Measurements from ENCODE around the gene NTRK2.

Gene NTRK2

DNA sequence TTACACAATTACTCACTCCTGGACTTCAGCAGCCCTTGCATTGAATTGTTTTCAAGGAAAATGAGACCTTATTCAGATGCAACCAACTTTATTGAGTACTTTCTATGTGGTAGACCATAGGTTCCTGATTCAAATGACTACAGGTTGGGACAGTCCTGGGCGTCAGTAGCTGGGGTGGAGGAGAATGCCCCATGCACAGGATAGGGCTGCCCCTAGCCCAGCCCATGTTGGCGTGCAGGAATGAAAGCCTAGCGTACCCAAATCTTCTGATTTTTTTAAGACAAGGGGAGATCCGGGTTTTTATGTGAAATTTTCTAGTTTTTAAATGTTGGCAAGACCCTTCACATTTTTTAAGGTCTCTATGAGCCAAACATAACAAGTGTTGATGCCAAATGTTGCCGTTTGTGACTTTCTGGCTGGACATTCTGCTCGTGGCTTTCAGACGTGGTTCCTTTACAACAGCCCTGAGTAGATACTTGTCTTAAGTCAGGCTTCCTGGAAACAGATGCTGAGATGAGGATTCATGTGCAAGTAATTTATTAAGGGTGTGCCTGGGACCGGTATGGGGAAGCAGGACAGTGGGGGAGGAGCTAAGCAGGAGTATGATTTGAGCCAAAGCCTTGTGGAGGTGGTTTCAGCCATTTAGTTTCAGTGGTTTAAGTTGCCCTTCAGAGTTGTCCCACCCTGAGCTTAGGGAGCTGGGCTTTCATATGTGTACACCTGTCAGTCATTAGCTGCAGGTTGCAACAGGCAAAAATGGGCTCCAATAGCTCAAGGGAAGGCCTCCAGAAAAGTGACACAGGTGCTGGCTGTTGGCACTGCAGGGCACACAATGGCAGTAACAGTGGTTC, 154.1 kb downstream of the NTRK2 start:
- DNase-seq: no peak

DNA sequence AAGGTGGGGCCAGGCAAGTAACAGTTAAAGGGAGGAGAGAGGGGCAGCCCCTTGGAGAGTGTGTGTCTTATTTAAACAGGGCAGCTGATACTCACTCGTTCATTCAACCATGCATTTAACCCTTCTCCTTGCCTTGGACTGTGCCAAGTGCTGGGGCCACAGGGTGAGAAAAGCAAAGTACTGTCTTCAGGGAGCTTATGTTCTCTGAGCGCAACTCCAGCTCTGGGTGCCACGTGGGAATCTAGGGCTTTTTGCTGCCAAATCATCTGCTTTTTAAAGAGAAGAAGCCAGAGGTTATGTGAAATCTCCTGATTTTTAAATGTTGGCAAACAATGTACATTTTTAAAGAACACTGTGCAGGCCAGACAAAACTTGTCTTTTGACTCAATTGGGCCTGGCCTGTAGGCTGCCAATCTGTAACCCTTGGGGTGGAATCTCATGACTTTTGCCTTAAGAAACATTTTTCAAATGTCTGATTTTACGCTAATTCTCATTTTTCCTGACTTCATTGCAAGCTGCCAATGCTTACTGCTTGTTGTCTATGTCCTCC, 157.8 kb downstream of the NTRK2 start:
- DNase-seq: no peak

DNA sequence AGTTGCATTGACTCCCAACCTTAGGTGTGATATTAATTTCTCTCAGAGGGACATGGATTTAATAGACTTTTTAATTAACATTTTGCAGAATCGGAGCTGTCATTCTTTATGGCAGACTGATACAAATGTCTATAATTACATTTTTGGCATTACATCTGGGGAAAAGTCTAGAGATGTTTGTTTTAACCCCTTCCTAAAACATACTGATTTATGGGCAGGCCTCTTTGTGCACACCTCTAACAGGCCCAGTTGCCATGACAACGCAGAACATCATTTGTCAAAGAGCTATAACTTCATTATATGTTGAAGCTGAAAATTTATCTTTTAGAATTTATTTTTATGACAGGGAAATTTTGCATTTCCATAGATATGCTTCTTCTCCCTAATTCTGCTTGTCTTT, 158.5 kb downstream of the NTRK2 start:
- no peak for DNase-seq

DNA sequence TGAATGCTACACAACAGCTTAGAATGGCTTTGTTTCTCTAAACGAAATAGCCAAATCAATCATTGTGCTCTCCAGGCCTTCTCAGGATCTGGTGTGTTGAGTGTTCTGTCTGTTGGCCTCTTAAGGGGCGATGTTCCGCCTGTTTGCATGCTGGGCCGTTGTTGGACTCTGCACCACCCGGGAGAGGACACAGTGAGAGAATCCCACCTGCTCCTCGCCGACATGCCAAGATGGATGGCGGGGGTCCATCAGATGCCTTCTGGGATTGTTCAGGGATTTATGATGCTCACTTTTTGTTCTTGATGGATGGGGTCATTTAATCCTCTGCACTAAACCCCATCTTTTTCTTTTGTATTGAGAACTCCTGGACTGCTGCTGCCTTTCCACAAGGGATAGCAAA, 159.9 kb downstream of the NTRK2 start:
- DNase-seq: no peak

DNA sequence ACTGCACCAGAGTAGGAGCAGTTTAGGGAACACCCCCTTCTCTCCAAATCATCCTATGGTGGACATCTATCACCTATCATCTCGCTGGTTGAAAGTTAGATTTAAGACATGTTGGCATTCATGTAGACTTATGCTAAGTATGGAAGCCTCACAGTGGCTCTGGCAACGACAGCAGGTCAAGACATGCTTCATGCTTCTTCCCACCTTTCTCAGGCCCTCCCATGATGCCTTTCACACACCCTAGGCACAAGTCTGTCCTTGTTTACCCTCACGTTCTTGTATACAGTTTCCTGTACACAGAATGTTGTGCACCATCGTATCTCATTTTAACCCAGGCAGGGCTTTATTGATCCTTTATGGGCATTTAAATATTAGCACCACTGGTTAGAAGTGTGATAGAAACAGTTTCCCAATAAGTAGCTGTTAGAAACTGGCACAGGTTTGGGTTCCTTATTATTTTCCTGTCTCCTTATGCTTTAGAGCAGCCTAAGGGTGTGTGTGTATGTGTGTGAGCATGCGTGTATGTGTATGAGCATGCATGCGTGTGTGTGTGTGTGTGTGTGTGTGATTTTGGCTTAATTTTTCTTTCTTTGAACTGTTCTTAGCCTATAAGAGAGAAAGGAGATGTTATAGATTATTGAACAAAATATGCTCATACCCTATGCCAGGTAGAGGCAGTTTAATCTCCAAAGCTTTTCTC, 160.6 kb downstream of the NTRK2 start:
- DNase-seq: no peak

DNA sequence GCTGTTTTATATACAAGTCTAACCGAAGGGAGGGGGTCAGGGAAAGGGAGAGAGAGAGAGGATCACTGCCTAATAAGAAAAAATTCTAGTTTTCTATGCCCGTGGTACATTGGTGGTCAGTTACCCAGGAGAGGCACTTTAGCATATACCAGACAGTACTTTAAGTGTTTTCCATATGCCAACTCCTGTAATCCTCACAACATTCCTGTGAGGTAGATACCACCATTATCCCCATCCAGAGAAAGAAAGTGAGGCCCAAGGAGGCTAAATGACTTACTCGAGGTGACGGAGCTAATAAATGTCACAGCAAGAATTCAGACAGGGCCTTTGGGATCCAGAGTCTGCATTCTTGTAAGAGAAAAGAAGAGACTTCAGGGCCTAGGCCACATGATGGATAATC, 161.8 kb downstream of the NTRK2 start:
- no peak for DNase-seq

DNA sequence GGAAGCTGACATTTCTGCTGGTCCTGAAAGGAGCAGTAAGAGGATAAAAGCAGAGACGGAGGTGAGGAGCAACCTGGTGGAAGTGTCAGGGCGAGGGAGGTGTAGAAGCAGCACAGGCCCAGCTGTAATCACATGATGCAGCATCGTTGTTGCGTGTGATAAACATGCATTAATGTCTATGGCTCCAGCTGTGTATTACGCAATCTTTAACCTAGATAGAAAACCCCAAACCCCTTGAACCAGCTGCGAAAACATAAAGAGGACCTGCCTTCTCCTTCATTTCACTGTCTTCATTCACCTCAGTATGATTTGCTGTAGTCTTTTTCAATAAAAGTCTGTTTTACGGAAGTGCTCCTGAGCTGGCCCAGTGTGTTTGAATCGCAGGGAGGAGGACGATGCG, 162.9 kb downstream of the NTRK2 start:
- no peak for DNase-seq

DNA sequence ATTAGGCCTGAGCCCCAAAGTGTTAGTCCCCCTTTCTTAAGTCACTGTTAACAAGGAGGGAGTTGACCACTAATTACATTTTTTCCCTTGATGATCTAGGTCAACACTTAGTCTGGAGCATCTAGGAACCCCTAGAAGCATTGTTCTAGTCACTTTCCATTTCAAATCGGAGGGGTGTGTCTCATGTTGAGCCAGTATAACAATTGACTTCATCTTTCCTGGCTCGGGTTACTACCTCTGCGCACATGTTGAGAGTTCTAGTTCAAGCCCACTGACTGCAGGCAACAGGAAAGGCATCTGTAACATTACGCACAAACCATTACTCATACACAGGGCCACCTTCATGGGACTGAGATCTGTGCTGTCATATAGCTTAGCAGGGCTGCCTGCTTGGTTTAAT, 164.9 kb downstream of the NTRK2 start:
- no peak for DNase-seq

DNA sequence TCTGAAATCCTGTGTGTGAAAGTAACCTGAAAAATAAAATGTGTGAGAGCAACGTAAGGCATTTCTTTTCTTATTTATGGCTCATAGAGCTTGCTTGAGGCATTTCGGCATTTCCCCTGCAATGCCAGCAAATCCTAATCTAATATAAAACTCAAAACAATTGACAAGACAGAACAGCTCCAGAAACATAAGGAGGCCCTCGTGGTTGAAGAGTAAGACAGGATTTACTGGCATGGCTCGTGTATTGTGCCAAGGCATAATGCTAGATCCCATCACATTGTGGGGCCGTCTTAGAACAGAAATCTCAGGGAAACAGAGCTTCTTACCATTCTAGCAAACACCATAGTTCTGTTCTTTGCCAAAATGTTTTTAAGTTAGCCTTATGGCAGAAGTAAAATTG, 166.2 kb downstream of the NTRK2 start:
- DNase-seq: no peak

DNA sequence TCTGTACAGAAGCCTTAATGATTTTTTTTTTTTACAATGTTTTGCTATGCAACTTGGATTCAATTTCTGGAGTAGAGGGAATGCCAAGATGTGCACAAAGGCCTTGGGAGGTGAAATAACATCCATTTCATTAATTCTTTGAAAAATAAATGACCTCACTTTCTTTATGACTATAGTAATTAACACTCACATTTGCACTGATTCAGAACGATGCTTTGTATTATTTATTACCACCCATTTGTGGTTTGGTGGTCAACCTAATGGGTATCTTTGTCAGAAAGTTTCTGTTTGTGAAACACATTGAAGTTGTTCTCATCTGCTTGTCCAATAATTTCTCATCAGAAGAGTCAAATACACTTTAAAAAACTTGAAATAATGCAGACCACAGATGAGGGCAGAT, 169.3 kb downstream of the NTRK2 start:
- DNase-seq: no peak

DNA sequence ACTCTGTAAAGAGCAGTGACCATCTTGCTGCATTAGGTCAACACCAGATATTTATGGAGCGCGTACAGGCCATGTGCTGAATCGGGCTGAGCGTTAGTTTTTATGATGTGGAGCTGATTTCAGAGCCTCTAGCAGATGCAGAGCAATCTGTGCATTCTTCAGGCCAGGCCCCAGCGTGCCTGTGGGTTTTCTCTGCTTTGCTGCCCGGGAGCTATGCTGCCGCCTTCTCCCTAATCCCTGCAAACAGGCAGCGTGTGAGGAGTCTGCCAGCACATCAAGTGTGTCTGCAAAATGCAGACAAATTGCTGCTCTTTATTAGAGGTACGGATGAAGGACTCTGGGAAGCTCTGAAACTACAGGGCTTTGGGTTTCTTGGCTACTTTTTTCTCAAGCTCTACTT, 170.0 kb downstream of the NTRK2 start:
- DNase-seq: no peak

DNA sequence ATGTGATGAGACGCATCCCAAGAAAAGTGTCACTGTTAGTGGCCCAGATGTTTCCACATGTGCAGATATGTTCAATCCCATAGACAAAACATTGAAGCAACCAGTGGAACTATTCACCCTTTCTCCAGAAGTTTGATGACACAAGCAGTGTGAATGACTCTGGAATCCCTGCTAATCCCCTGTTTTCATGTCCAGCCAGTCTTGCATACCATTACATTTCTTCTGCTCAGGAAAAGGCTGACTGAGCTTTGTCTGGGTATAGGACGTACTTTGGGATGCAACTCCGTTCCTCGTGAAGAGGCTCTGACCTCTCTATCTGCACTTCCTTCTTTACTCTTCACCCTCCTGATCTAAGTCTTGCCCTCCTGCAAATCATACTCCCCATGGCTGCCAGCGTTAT, 172.4 kb downstream of the NTRK2 start:
- no peak for DNase-seq

DNA sequence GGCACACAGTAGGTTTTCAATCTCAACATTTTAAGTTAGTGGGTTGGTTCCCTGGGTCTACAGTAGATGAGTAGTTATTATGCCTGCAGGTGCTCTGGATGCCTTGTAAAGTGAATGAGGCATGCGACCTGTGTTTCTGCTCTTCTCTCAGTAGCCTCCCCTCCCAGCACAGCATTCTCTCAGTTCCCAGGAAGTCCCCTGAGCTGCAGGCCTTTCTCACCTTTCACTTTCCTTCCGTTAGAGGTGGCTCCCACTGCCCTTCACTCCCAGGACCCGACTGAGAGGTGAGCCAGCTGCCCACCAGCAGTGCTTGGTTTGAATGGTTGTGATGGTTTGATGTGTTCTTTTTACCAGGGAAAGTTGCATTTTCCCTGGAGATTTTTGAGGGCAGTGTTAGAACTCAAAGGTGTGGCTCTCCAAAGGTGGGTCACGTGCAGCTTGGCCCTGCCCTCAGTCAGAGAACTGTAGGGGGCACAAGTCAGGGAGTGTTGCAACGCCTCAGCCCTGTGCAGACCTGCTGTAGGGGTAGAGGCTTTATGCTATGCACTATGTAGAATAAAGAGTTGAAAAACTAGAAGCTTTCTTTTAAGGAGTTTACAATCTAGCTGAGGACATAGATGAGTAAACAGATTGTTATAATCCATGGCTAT, 173.8 kb downstream of the NTRK2 start:
- no peak for DNase-seq

DNA sequence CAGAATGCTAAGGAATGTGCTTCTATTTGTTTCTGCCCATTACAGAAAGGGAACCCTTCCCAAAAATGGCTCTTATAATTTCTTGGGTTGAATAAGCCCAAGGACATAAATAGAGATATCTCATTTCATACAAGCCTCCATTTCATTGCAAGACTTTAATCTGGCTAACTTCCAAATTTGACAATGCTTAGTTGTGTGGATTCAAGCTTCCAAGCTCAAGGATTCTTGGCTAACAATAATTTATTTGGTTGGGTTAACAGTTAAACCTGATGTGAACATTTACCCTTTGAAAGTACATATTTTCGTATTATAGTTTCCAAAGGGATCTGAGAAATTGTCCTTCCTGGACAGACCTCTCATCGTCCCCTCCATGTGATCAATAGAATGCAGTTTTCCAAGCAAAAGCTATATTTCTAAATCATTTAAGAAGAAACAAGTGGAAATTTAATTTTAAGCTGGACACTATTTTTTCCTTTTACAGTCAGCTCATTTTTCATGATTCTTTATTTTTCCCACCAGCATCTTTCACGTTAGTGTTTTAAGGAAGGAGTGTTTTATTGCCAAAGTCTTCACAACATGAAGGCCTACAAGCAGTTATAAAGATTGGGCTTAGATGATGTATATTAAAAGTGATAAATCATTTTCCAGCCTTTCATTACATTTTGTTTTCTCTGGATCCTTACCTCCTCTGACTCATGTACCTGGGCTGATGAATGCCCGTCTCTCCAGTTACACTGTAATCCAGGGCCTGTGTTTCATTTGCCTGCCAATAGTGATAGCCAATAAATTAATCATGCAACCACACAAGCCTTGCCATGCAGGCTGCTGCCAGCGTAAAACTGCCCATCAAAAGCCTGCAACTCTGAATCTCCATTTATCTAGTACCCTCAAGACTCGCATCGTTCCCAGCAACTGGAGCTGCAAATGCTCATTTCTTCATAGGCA, 176.7 kb downstream of the NTRK2 start:
- no peak for DNase-seq

DNA sequence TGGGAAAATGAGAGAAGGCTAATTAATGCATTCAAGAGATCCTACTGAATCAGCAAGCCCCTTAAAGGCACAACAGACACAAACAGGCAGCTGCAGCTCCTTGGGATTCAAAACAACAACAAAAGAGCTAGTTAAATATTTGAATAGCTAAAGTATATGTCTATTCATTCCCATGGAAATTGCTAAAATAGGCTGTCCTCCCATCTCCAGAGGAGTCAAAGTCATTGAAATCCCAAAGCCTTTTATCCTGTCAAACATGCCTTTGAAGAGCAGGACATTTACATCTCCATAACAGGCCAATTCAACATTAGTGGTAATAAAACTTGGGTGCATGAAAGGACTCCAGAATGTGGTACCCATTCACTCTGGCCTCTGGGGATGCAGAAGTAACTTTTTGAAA, 177.4 kb downstream of the NTRK2 start:
- no peak for DNase-seq

DNA sequence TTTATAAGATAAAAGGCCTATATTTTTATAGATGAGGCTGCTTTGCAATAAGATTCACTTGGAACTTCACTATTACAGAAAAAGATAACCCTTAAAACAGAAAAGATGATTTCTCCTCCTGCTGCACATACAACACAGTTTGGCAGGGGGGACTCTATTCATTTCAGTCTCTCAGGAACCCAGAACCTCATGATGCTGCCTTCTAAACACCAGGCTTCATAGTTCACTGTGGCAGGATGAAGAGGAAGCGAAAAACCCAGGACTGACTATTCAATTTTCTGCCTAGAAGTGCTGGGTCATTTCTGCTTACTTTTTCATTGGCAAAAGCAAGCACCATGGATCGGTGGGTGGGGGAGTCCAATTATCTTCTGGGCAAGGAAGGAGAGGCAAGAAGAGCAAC, 179.5 kb downstream of the NTRK2 start:
- DNase-seq: no peak

DNA sequence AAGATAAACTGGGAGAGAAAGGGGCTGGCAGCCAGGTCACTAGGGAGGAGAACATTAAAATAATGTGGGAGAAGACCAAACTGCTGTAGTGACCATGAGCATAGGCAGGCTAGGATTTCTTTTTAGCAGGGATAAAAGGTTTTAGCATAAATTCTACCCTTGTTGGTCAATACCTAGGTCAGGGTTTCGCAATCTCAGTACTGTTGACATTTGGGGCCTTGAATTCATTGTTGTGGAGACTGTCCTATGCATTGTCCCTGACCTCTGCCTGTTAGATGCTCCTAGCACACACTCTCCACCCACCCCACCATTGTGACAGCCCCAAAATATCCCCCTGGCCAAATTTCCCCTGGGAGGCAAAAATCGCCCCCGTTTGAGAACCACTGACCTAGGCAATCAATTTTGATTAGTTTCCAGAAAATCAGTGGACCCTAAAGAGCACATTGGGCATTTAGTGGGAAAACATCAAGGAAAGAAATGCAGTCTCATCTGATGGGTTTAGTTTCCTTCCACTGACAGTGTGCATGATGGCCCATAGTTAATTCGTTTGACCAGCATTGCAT, 181.4 kb downstream of the NTRK2 start:
- no peak for DNase-seq

DNA sequence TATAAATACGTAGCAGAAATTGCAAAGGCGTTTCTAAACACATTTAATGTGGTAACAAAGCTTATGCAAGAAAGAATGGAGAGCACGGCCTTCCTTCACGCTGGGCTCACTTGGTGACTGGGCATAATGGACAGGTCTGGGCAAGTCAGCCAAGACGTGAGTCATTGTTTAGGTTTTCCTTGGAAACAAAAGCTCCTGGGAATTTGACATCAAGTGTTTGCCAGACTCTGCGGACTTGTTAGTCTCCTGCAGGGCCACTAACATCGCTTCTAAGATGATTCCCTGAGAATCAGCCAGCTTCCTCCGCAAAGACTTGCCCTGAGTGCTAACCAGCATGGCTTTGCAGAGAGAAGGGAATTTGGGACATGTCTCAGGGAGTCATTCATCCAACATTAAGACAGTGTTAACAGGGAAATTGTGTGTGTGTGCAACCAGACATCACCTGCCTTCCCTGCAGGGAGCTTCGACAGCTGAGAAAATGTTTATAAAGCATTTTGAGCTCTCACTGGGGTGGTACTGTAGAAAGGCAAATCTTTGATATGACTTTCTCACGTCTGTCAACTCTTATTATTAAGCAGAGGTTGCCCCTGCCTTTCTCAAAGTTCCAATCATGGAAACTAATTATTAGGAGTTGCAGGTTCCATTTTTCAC, 182.5 kb downstream of the NTRK2 start:
- DNase-seq: no peak

DNA sequence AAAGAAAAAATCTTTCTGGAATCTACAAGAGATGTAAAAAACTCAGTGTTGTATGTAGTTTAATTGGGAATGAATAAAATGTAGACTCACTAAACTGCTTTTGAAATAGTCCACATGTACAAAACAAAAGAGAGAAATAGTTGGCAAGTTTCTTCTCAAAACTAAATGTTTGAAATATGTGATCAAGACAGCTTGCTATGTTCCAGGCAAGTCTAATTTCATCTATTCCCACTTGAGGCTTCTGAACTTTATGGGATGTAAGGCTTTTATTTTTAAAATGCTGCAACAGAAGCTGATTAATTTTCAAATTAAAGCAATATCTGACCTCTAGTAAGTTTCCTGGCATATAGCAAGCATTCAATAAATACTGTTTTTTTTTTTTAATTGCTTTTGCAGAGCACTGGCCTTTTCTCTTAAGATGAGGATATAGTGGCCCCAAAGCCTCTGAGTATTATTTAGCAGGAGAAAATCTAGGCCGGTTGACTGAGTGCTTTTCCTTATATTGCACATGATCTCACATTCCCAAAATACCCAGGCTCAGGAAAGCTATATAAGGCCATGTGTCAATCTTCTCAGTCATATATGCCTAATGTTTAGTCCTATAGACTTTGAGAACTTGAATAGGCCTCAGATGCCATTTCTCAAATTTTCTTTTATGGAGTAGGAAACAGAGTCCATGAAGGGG, 183.2 kb downstream of the NTRK2 start:
- DNase-seq: no peak

DNA sequence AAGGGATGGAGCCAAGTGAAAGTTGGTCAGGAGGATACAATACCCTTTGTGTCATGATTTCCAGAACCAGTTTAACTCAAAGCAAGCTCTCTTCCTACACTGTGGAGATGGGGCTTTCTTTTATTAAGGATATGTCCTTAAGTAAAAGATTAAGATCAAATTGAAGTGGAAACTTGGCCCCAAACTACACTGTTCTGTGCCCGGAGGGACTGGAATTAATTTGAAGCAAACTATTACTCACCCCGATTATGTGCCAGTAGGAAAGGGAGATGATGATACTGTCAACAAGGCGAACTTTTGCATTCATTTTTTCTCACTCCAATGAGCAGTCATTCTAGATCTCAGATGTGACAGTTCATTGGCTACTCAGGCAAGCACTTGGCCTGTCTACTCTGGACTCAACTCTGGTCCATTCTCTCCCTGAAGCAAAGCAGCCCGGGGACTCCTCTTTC, 186.7 kb downstream of the NTRK2 start:
- no peak for DNase-seq

DNA sequence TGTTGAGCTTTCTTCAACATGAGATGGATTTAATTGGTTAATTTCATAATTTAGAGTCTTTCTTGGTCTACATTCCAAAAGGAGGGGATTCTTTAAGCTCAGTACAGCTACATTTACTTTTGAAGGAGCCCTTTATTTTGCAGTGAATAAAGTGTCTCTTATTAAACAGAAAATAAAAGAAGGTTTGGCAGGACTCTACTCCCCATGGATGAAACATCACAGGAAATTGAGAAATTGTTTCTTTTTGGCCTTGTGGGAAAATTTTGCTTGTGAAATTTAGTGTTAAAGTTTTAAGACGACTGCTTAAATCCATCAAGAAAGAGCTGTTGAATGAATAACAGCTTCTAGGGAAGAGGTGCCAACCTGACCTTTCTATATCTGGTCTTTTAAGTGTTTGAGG, 187.7 kb downstream of the NTRK2 start:
- no peak for DNase-seq

Measured in activated CD8-positive, alpha-beta memory T cell treated with anti-CD3 and anti-CD28 coated beads, Interleukin-2, amount 50 U/mL, for 48 hours (primary cell).